PFSK-1 (cell line): ENCODE data around the gene ACADVL.

Source experiments
- FOXP2 ChIP-seq: optimal IDR thresholded peaks from 2 replicates; pipeline ENCODE3; 2011; ENCODE audit warnings: borderline replicate concordance, control low read depth, inconsistent platforms; ENCODE audit not compliant: insufficient read depth; ENCODE audit errors: extremely low read length, extremely low read depth
- POLR2AphosphoS5 ChIP-seq: IDR thresholded peaks from 2 replicates; pipeline ENCODE4 v1.6.1; 2012; ENCODE audit warnings: low read depth, mild to moderate bottlenecking, control low read depth, low read length, moderate library complexity
- SIN3A ChIP-seq: IDR thresholded peaks from 2 replicates; pipeline ENCODE4 v1.6.1; 2012; ENCODE audit warnings: mild to moderate bottlenecking, low read length, moderate library complexity, borderline replicate concordance; ENCODE audit not compliant: insufficient read depth
- TAF1 ChIP-seq: IDR thresholded peaks from 2 replicates; pipeline ENCODE4 v1.6.1; 2012; ENCODE audit warnings: low read length, control low read depth, borderline replicate concordance; ENCODE audit not compliant: insufficient read depth
- TF ChIP-seq, protein P1 (sequence below), 2 experiments: IDR thresholded peaks; 2 replicates each; pipeline versions ENCODE4 v1.6.1 to v1.8.0; 2011 to 2012; ENCODE audit warnings: low read depth in 2 of 2, low read length in 2 of 2, control low read depth in 1 of 2, inconsistent platforms in 1 of 2, mild to moderate bottlenecking in 1 of 2, moderate library complexity in 1 of 2; ENCODE audit not compliant: insufficient read depth in 1 of 2

The ACADVL gene

DNA sequence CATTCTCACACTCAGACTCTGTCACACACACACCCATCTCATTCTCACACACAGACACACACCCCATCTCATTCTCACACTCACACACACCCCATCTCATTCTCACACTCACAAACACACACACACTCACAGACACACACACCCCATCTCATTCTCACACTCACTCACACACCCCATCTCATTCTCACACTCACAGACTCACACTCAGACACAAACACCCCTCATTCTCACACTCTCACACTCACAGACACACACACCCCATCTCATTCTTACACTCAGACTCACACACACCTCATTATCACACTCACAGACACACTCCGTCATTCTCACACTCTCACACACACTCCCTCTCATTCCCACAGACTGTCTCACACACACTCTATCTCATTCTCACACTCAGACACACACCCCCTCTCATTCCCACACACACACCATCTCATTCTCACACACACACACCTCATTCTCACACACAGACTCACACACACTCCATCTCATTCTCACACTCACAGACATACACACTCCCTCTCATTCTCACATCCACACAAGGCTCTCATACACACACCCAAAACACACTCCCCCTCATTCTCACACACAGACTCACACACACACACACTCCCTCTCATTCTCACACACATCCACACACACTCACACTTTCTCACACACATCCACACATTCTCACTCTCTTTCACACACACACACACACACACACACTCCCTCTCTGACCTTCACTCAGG lies 43.5 kb upstream of the ACADVL start:
- TF ChIP-seq TAF1 (no peak), SIN3A (no peak), FOXP2 (no peak), POLR2AphosphoS5 (no peak)
- TF ChIP-seq, protein P1, sequence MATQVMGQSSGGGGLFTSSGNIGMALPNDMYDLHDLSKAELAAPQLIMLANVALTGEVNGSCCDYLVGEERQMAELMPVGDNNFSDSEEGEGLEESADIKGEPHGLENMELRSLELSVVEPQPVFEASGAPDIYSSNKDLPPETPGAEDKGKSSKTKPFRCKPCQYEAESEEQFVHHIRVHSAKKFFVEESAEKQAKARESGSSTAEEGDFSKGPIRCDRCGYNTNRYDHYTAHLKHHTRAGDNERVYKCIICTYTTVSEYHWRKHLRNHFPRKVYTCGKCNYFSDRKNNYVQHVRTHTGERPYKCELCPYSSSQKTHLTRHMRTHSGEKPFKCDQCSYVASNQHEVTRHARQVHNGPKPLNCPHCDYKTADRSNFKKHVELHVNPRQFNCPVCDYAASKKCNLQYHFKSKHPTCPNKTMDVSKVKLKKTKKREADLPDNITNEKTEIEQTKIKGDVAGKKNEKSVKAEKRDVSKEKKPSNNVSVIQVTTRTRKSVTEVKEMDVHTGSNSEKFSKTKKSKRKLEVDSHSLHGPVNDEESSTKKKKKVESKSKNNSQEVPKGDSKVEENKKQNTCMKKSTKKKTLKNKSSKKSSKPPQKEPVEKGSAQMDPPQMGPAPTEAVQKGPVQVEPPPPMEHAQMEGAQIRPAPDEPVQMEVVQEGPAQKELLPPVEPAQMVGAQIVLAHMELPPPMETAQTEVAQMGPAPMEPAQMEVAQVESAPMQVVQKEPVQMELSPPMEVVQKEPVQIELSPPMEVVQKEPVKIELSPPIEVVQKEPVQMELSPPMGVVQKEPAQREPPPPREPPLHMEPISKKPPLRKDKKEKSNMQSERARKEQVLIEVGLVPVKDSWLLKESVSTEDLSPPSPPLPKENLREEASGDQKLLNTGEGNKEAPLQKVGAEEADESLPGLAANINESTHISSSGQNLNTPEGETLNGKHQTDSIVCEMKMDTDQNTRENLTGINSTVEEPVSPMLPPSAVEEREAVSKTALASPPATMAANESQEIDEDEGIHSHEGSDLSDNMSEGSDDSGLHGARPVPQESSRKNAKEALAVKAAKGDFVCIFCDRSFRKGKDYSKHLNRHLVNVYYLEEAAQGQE (IDR thresholded peaks at IDR 0.05; ENCODE audit: insufficient read depth in 1 of 2, low read depth in 2 of 2, low read length in 2 of 2) = no peak

DNA sequence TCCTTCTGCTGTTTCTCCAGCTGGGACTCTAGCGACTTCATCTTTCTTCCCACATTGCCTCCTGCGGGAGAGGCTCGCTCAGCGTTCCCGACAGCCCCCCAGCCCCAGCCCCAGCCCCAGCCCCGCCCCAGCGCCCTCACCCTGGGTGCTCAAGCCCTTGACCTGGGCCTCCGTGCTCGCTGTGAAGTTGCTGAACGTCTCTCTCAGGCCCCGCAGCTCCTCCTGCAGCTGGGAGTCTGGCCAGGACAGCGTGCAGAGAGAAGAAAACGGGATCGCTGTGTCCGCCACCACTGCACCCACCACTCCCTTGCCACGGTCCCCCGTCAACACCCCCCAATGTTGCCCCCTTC lies 42.9 kb upstream of the ACADVL start:
- TF ChIP-seq, protein P1 (IDR thresholded peaks at IDR 0.05; ENCODE audit: insufficient read depth in 1 of 2, low read depth in 2 of 2, low read length in 2 of 2) = no peak
- TF ChIP-seq TAF1 (no peak), FOXP2 (no peak), SIN3A (no peak)

DNA sequence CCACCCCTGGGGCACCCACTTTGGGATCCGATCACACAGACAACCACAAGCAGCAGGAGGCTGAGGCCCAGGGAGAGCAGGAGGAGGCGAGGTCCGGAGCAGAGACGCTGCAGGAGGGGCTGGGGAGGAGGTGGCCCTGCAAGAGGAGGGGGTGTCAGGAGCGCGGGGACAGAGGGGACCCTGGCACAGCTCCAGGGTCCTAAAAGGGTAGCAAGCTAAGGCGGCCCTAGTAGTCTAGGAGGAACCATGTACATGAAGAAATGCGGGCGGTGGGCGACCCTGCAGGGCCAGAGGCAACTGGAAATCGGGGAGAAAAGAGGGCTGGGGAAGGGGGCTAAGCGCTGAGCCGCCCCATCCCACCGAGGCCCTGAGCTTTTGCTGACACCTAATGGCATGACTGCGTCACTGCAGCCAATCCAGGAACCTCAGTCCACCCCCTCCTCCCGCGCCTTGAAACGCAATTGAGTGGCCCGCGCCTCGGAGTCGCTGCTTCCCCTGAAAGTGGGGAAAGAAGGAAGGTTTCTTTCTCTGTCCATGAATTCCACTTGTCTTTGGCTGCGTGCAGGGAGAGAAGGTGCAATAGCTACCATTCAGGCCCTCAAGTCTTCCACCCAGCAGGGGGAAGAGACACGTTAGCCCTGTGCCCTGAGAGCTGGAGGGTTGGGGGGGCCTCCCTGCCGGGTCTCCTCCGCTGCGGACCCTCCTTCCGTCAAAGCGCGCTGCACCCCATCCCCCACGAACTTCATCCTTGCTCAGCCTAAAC lies 42.4 kb upstream of the ACADVL start:
- TF ChIP-seq SIN3A (no peak), TAF1 (no peak), POLR2AphosphoS5 (no peak), FOXP2 (no peak)
- TF ChIP-seq, protein P1 (IDR thresholded peaks at IDR 0.05; ENCODE audit: insufficient read depth in 1 of 2, low read depth in 2 of 2, low read length in 2 of 2) = no peak

DNA sequence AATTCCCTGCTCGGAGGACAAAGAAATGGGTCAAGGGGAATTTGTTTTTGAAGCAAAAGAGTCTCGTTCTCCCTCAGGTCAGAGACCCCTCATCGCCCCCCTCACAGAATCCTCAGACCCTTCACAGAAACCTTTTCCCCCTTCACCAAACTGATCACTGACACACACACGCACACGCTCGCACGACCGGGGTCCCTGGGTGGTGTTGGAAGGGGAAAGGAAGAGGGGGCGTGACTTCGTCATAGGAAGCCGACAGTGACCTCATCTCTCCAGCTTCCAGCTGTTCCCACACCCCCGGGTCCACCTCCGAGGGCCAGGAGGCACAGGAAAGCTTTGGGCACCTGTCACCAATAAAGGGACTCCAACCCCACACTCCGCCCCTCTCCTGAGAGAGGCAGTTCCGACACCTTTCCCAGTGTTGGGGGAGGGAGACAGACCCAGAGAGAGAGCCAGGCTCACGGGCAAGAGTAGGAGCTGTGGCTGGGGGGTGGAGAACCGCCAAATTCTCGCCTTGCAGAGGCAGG lies 41.7 kb upstream of the ACADVL start:
- no peak for TF ChIP-seq FOXP2

DNA sequence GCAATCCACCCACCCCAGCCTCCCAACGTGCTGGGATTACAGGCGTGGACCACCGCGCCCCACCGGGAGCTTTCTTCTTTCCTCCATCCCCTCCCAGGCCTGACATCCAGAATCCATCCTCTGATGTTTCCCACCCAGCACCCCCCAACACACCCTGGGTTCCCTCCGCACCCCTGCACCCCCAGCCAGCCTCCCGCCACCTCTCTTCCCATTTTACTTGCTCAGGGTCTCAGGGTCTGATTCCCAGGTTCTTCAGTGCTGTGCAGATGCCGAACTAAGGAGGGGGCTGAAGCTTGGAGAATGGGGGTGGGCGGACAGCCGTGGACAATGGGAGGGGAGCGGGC lies 40.8 kb upstream of the ACADVL start:
- TF ChIP-seq FOXP2 (no peak), SIN3A (no peak), POLR2AphosphoS5 (no peak), TAF1 (no peak)
